SU-DHL-6 (cell line): Measurements from ENCODE around the gene LRIG1.

Source experiments
- H2AFZ ChIP-seq: fragments of 200-600 bp; sonication (generic); 2 replicates; pipeline ENCODE4 v1.6.1; 2014; ENCODE audit warnings: low read depth, mild to moderate bottlenecking, moderate library complexity, mixed read lengths, antibody characterized with exemption, low read length; ENCODE audit not compliant: severe bottlenecking
- H3F3A ChIP-seq: fragments of 200-600 bp; shearing (Covaris generic); 2 replicates; pipeline ENCODE4 v1.6.0; 2016; ENCODE audit warnings: antibody characterized with exemption, mild to moderate bottlenecking; ENCODE audit not compliant: insufficient read depth
- H3K27ac ChIP-seq: fragments of 200-600 bp; sonication (generic); 2 replicates; pipeline ENCODE4 v1.5.1; 2016; ENCODE audit warnings: low read depth, mild to moderate bottlenecking, low read length, moderate library complexity, mixed read lengths
- H3K27me3 ChIP-seq: fragments of 200-600 bp; sonication (generic), shearing (Covaris generic); 2 replicates; pipeline ENCODE4 v1.6.0; 2014; ENCODE audit warnings: mild to moderate bottlenecking, low read length
- H3K36me3 ChIP-seq: fragments of 200-600 bp; sonication (generic); 2 replicates; pipeline ENCODE4 v1.6.1; 2014; ENCODE audit warnings: mild to moderate bottlenecking, low read length, mixed read lengths
- H3K4me2 ChIP-seq: fragments of 300-600, 200-600 bp; shearing (Covaris generic), sonication (generic); 2 replicates; pipeline ENCODE4 v1.6.0; 2014; ENCODE audit warnings: low read length, low read depth, mild to moderate bottlenecking; ENCODE audit not compliant: poor library complexity, severe bottlenecking
- H3K4me3 ChIP-seq: fragments of 200-600 bp; sonication (generic); 2 replicates; pipeline ENCODE4 v1.5.1; 2014; ENCODE audit warnings: antibody characterized with exemption, low read length, mild to moderate bottlenecking, mixed read lengths; ENCODE audit not compliant: insufficient read depth, poor library complexity, severe bottlenecking
- H3K79me2 ChIP-seq: fragments of 200-600 bp; sonication (generic); 2 replicates; pipeline ENCODE4 v1.6.1; 2014; ENCODE audit warnings: mild to moderate bottlenecking, low read length, moderate library complexity; ENCODE audit not compliant: insufficient read depth
- H3K9ac ChIP-seq: fragments of 200-600 bp; sonication (generic); 2 replicates; pipeline ENCODE4 v1.7.0; 2014; ENCODE audit warnings: mild to moderate bottlenecking, low read length
- H3K9me2 ChIP-seq: fragments of 200-600 bp; sonication (generic); replicated peaks from 2 replicates; pipeline ENCODE4 v1.6.1; 2014; ENCODE audit warnings: low read length; ENCODE audit not compliant: insufficient read depth
- H3K9me3 ChIP-seq: fragments of 200-600 bp; sonication (generic); 2 replicates; pipeline ENCODE4 v1.6.1; 2014; ENCODE audit warnings: low read length, mixed read lengths; ENCODE audit not compliant: insufficient read depth
- H4K20me1 ChIP-seq: fragments of 200-600 bp; sonication (generic); 2 replicates; pipeline ENCODE4 v1.6.1; 2014; ENCODE audit warnings: low read depth, mild to moderate bottlenecking, antibody characterized with exemption, low read length, moderate library complexity, mixed read lengths
- CTCF ChIP-seq: fragments of 200-600 bp; sonication (generic); IDR thresholded peaks from one replicate; pipeline ENCODE4 v1.5.1; 2017; ENCODE audit warnings: antibody characterized with exemption, mild to moderate bottlenecking, low read length, moderate library complexity; ENCODE audit not compliant: insufficient read depth, poor library complexity, severe bottlenecking
- EZH2phosphoT487 ChIP-seq: fragments of 200-600 bp; sonication (generic), shearing (Covaris generic); conservative IDR thresholded peaks from 2 replicates; pipeline ENCODE4 v1.6.1; 2018; ENCODE audit warnings: mild to moderate bottlenecking, antibody characterized with exemption, low read length, moderate library complexity, mixed read lengths

Gene LRIG1

GRCh38 chr3:66405701-66406091 is 95.1 kb downstream of the LRIG1 start:
- Histone ChIP-seq H3K36me3 (no peaks in the 10 kb centered on the region), H3K9me3 (no peaks in the 10 kb centered on the region), H3K4me3 (no peak overlapping the region), H3K27me3 (no peaks in the 10 kb centered on the region), H3K79me2 (no peaks in the 10 kb centered on the region), H3K4me2 (no peak overlapping the region), H3K9ac (no peak overlapping the region), H3F3A (no peaks in the 10 kb centered on the region), H3K27ac (no peak overlapping the region), H3K9me2 (no peaks in the 10 kb centered on the region), H2AFZ (no peak overlapping the region), H4K20me1 (no peaks in the 10 kb centered on the region)
- TF ChIP-seq CTCF, result no peak
- TF ChIP-seq EZH2phosphoT487, result no peak

GRCh38 chr3:66404903-66405700 is 95.7 kb downstream of the LRIG1 start:
- Histone ChIP-seq H3K9me3 (no peaks in the 10 kb centered on the region), H4K20me1 (no peaks in the 10 kb centered on the region), H3F3A (no peaks in the 10 kb centered on the region), H3K27me3 (no peaks in the 10 kb centered on the region), H2AFZ (no peak overlapping the region), H3K36me3 (no peaks in the 10 kb centered on the region), H3K4me2 (no peak overlapping the region), H3K9ac (no peak overlapping the region), H3K79me2 (no peaks in the 10 kb centered on the region), H3K4me3 (no peak overlapping the region), H3K27ac (no peak overlapping the region), H3K9me2 (no peaks in the 10 kb centered on the region)
- TF ChIP-seq EZH2phosphoT487 (no peak), CTCF (no peak)

GRCh38 chr3:66404197-66404596 is 96.6 kb downstream of the LRIG1 start:
- H3K9me3 ChIP-seq, result no peaks in the 10 kb centered on the region
- H3K4me2 ChIP-seq, result no peak overlapping the region
- H2AFZ ChIP-seq, result no peak overlapping the region
- TF ChIP-seq EZH2phosphoT487 (no peak), CTCF (no peak)
- no peaks in the 10 kb centered on the region for H3K27me3 ChIP-seq
- no peaks in the 10 kb centered on the region for H3K36me3 ChIP-seq
- H3K9ac ChIP-seq, result no peak overlapping the region
- no peaks in the 10 kb centered on the region for H3F3A ChIP-seq
- H3K79me2 ChIP-seq, result no peaks in the 10 kb centered on the region
- H3K9me2 ChIP-seq, result no peaks in the 10 kb centered on the region
- no peak overlapping the region for H3K4me3 ChIP-seq
- H4K20me1 ChIP-seq, result no peaks in the 10 kb centered on the region
- no peak overlapping the region for H3K27ac ChIP-seq
